ENCODE measurements around the gene SPG7. TPM values are rescaled to one million over a fixed set of nuclear protein-coding genes. Genes with fewer than 3 reads are reported as not detected.

Gene SPG7
- total and polyA plus RNA-seq, 9 of the 15 experiments (the other 6 are each of a cell fraction or from before 2014, with no cell fraction given), result 5.8 to 89.1 (median 49.4) TPM

DNA sequence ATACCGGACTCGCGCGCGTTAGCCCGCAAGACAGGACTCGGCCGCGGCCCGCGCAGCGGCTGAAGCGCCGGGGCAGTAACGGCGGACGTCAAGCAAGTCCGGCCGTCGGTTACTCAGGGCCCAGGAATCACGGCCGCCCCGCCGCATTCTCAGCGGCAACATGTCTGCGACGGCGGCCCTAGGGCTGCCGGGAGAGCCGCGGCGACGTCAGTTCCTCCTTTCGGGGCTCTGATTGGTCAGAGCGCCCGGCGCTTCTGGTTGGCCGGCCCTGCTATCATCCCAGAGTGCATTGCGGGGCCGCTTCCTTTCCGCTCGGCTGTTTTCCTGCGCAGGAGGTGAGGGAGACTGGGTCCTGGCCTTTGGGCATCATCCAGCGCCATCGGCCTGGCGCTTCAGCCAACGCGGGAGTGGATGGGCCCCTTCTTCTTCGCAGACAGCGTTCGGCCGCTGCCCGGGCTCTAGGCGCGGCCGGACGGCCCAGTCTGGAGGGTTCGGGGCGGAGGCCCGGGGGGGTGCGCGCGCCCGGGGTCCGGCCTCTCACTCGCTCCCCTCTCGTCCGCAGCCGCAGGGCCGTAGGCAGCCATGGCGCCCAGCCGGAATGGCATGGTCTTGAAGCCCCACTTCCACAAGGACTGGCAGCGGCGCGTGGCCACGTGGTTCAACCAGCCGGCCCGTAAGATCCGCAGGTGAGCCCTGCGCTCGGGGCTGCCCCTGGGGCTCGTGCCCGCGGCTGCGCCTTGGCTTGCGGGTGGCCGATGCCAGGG is 52.4 kb downstream of the SPG7 start, which contains the start of gene RPL13 (continued):
- TF ChIP-seq, protein P1, sequence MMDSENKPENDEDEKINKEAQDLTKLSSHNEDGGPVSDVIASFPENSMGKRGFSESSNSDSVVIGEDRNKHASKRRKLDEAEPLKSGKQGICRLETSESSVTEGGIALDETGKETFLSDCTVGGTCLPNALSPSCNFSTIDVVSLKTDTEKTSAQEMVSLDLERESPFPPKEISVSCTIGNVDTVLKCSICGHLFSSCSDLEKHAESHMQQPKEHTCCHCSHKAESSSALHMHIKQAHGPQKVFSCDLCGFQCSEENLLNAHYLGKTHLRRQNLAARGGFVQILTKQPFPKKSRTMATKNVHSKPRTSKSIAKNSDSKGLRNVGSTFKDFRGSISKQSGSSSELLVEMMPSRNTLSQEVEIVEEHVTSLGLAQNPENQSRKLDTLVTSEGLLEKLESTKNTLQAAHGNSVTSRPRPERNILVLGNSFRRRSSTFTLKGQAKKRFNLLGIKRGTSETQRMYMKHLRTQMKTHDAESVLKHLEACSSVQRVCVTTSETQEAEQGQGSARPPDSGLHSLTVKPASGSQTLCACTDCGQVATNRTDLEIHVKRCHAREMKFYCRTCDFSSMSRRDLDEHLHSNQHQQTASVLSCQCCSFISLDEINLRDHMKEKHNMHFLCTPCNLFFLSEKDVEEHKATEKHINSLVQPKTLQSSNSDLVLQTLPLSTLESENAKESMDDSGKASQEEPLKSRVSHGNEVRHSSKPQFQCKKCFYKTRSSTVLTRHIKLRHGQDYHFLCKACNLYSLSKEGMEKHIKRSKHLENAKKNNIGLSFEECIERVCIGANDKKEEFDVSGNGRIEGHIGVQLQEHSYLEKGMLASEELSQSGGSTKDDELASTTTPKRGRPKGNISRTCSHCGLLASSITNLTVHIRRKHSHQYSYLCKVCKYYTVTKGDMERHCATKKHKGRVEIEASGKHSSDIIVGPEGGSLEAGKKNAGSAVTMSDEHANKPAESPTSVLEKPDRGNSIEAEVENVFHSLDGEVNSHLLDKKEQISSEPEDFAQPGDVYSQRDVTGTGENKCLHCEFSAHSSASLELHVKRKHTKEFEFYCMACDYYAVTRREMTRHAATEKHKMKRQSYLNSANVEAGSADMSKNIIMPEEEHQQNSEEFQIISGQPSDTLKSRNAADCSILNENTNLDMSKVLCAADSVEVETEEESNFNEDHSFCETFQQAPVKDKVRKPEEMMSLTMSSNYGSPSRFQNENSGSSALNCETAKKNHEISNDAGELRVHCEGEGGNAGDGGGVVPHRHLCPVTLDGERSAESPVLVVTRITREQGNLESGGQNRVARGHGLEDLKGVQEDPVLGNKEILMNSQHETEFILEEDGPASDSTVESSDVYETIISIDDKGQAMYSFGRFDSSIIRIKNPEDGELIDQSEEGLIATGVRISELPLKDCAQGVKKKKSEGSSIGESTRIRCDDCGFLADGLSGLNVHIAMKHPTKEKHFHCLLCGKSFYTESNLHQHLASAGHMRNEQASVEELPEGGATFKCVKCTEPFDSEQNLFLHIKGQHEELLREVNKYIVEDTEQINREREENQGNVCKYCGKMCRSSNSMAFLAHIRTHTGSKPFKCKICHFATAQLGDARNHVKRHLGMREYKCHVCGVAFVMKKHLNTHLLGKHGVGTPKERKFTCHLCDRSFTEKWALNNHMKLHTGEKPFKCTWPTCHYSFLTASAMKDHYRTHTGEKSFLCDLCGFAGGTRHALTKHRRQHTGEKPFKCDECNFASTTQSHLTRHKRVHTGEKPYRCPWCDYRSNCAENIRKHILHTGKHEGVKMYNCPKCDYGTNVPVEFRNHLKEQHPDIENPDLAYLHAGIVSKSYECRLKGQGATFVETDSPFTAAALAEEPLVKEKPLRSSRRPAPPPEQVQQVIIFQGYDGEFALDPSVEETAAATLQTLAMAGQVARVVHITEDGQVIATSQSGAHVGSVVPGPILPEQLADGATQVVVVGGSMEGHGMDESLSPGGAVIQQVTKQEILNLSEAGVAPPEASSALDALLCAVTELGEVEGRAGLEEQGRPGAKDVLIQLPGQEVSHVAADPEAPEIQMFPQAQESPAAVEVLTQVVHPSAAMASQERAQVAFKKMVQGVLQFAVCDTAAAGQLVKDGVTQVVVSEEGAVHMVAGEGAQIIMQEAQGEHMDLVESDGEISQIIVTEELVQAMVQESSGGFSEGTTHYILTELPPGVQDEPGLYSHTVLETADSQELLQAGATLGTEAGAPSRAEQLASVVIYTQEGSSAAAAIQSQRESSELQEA (IDR thresholded peaks at IDR 0.05; ENCODE audit: low read depth), result no peak; the same call in 1 of the 2 replicates
- no peak for TF ChIP-seq NFE2 (IDR thresholded peaks at IDR 0.05; ENCODE audit: low read depth)
- TF ChIP-seq HDAC1 (IDR thresholded peaks at IDR 0.05), result peak in 1 of 2 experiments; percentile 62; a peak in 2 of 4 replicates
- TF ChIP-seq CC2D1A (IDR thresholded peaks at IDR 0.05), result no peak
- TF ChIP-seq CBX1 (IDR thresholded peaks at IDR 0.05; ENCODE audit: low read depth), result peak; percentile 92
- no peak for TF ChIP-seq BRF1 (IDR thresholded peaks at IDR 0.05; ENCODE audit: borderline replicate concordance, extremely low read depth, insufficient read length)
- TF ChIP-seq MAFK (IDR thresholded peaks at IDR 0.05; ENCODE audit: low read length), result no peak
- TF ChIP-seq, protein P2, sequence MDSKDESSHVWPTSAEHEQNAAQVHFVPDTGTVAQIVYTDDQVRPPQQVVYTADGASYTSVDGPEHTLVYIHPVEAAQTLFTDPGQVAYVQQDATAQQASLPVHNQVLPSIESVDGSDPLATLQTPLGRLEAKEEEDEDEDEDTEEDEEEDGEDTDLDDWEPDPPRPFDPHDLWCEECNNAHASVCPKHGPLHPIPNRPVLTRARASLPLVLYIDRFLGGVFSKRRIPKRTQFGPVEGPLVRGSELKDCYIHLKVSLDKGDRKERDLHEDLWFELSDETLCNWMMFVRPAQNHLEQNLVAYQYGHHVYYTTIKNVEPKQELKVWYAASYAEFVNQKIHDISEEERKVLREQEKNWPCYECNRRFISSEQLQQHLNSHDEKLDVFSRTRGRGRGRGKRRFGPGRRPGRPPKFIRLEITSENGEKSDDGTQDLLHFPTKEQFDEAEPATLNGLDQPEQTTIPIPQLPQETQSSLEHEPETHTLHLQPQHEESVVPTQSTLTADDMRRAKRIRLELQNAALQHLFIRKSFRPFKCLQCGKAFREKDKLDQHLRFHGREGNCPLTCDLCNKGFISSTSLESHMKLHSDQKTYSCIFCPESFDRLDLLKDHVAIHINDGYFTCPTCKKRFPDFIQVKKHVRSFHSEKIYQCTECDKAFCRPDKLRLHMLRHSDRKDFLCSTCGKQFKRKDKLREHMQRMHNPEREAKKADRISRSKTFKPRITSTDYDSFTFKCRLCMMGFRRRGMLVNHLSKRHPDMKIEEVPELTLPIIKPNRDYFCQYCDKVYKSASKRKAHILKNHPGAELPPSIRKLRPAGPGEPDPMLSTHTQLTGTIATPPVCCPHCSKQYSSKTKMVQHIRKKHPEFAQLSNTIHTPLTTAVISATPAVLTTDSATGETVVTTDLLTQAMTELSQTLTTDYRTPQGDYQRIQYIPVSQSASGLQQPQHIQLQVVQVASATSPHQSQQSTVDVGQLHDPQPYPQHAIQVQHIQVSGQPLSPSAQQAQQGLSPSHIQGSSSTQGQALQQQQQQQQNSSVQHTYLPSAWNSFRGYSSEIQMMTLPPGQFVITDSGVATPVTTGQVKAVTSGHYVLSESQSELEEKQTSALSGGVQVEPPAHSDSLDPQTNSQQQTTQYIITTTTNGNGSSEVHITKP (IDR thresholded peaks at IDR 0.05; ENCODE audit: partially characterized antibody), result no peak
- no peak for TF ChIP-seq TAF15 (IDR thresholded peaks at IDR 0.05; ENCODE audit: low read depth, low read length)
- no peak for TF ChIP-seq SMARCC2 (IDR thresholded peaks at IDR 0.05; ENCODE audit: low read depth)
- TF ChIP-seq HOXB6 (CRISPR knock-in tag; IDR thresholded peaks at IDR 0.05; ENCODE audit: borderline replicate concordance), result no peak
- TF ChIP-seq RUNX1 (IDR thresholded peaks at IDR 0.05; ENCODE audit: low read depth), result no peak
- TF ChIP-seq, protein P3, sequence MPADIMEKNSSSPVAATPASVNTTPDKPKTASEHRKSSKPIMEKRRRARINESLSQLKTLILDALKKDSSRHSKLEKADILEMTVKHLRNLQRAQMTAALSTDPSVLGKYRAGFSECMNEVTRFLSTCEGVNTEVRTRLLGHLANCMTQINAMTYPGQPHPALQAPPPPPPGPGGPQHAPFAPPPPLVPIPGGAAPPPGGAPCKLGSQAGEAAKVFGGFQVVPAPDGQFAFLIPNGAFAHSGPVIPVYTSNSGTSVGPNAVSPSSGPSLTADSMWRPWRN (IDR thresholded peaks at IDR 0.05; ENCODE audit: low read depth), result no peak
- no peak for TF ChIP-seq HMG20B (CRISPR knock-in tag; IDR thresholded peaks at IDR 0.05)
